ENCODE measurements around the gene BEAN1. TPM values are rescaled to one million over a fixed set of nuclear protein-coding genes. Genes with fewer than 3 reads are reported as not detected.

Gene BEAN1
- total and polyA plus RNA-seq, 2 experiments from 2014 or later: 0.07 to 0.10 TPM

DNA sequence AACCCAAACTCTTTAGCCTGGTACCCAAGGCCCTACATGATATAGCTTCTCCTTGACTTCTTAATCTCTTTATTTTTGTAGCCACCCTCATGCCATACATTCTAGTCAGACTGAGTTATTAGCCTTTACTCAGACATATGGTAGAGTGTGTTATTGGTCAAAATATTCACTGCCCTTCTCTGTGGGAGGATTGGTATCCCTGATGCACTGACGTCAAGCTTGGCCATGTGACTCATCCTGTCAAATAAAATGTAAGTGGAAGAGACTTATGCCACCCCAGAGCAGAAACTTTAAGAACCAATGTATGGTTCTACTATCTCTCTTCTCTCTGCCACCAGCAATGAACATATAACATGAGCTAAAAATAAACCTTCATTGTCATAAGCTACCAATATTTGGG, 12.2 kb upstream of the BEAN1 start:
- no peak overlapping the region for H3K4me2 ChIP-seq
- H3K9me2 ChIP-seq (ENCODE audit: insufficient read depth): no peaks in the 10 kb centered on the region; the same call in 1 of the 2 replicates
- H3K4me3 ChIP-seq: no peak overlapping the region
- DNase-seq (ENCODE audit: low spot score) (no peak), ATAC-seq (no peak)
- H3K27me3 ChIP-seq (ENCODE audit: insufficient read depth): no peaks in the 10 kb centered on the region
- no peaks in the 10 kb centered on the region for H3F3A ChIP-seq (replicated peaks; ENCODE audit: low read depth)
- Mint-ChIP-seq H3K27me3 (ENCODE audit: insufficient read depth, low read depth, poor library complexity) (peaks cover 2% of the 10 kb centered on the region), H3K4me3 (no peak overlapping the region), H3K9me3 (peaks cover 11% of the 10 kb centered on the region; the same call in 2 of the 3 replicates), H3K4me1 (no peaks in the 10 kb centered on the region), H3K36me3 (ENCODE audit: low read depth) (no peaks in the 10 kb centered on the region), H3K27ac (no peak overlapping the region)
- no peak for TF ChIP-seq STAT1 (IDR thresholded peaks at IDR 0.05; ENCODE audit: unreplicated experiment)
- no peak for TF ChIP-seq EZH2 (IDR thresholded peaks at IDR 0.05; ENCODE audit: low read depth, unreplicated experiment)
- no peak for TF ChIP-seq EZH2phosphoT487 (IDR thresholded peaks at IDR 0.05; ENCODE audit: unreplicated experiment)
- TF ChIP-seq, protein P1, sequence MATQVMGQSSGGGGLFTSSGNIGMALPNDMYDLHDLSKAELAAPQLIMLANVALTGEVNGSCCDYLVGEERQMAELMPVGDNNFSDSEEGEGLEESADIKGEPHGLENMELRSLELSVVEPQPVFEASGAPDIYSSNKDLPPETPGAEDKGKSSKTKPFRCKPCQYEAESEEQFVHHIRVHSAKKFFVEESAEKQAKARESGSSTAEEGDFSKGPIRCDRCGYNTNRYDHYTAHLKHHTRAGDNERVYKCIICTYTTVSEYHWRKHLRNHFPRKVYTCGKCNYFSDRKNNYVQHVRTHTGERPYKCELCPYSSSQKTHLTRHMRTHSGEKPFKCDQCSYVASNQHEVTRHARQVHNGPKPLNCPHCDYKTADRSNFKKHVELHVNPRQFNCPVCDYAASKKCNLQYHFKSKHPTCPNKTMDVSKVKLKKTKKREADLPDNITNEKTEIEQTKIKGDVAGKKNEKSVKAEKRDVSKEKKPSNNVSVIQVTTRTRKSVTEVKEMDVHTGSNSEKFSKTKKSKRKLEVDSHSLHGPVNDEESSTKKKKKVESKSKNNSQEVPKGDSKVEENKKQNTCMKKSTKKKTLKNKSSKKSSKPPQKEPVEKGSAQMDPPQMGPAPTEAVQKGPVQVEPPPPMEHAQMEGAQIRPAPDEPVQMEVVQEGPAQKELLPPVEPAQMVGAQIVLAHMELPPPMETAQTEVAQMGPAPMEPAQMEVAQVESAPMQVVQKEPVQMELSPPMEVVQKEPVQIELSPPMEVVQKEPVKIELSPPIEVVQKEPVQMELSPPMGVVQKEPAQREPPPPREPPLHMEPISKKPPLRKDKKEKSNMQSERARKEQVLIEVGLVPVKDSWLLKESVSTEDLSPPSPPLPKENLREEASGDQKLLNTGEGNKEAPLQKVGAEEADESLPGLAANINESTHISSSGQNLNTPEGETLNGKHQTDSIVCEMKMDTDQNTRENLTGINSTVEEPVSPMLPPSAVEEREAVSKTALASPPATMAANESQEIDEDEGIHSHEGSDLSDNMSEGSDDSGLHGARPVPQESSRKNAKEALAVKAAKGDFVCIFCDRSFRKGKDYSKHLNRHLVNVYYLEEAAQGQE (IDR thresholded peaks at IDR 0.05; ENCODE audit: unreplicated experiment): no peak
- no peak for TF ChIP-seq ZNF331 (CRISPR knock-in tag; IDR thresholded peaks at IDR 0.05; ENCODE audit: low read depth)
- TF ChIP-seq CTCF (conservative IDR thresholded peaks at IDR 0.05; ENCODE audit: low read depth in 2 of 2): no peak
- no peak for TF ChIP-seq ETS1 (IDR thresholded peaks at IDR 0.05)
- TF ChIP-seq ZNF114 (CRISPR knock-in tag; IDR thresholded peaks at IDR 0.05): no peak
- no peak for TF ChIP-seq POLR2AphosphoS5 (IDR thresholded peaks at IDR 0.05; ENCODE audit: low read depth)
- TF ChIP-seq, protein P2, sequence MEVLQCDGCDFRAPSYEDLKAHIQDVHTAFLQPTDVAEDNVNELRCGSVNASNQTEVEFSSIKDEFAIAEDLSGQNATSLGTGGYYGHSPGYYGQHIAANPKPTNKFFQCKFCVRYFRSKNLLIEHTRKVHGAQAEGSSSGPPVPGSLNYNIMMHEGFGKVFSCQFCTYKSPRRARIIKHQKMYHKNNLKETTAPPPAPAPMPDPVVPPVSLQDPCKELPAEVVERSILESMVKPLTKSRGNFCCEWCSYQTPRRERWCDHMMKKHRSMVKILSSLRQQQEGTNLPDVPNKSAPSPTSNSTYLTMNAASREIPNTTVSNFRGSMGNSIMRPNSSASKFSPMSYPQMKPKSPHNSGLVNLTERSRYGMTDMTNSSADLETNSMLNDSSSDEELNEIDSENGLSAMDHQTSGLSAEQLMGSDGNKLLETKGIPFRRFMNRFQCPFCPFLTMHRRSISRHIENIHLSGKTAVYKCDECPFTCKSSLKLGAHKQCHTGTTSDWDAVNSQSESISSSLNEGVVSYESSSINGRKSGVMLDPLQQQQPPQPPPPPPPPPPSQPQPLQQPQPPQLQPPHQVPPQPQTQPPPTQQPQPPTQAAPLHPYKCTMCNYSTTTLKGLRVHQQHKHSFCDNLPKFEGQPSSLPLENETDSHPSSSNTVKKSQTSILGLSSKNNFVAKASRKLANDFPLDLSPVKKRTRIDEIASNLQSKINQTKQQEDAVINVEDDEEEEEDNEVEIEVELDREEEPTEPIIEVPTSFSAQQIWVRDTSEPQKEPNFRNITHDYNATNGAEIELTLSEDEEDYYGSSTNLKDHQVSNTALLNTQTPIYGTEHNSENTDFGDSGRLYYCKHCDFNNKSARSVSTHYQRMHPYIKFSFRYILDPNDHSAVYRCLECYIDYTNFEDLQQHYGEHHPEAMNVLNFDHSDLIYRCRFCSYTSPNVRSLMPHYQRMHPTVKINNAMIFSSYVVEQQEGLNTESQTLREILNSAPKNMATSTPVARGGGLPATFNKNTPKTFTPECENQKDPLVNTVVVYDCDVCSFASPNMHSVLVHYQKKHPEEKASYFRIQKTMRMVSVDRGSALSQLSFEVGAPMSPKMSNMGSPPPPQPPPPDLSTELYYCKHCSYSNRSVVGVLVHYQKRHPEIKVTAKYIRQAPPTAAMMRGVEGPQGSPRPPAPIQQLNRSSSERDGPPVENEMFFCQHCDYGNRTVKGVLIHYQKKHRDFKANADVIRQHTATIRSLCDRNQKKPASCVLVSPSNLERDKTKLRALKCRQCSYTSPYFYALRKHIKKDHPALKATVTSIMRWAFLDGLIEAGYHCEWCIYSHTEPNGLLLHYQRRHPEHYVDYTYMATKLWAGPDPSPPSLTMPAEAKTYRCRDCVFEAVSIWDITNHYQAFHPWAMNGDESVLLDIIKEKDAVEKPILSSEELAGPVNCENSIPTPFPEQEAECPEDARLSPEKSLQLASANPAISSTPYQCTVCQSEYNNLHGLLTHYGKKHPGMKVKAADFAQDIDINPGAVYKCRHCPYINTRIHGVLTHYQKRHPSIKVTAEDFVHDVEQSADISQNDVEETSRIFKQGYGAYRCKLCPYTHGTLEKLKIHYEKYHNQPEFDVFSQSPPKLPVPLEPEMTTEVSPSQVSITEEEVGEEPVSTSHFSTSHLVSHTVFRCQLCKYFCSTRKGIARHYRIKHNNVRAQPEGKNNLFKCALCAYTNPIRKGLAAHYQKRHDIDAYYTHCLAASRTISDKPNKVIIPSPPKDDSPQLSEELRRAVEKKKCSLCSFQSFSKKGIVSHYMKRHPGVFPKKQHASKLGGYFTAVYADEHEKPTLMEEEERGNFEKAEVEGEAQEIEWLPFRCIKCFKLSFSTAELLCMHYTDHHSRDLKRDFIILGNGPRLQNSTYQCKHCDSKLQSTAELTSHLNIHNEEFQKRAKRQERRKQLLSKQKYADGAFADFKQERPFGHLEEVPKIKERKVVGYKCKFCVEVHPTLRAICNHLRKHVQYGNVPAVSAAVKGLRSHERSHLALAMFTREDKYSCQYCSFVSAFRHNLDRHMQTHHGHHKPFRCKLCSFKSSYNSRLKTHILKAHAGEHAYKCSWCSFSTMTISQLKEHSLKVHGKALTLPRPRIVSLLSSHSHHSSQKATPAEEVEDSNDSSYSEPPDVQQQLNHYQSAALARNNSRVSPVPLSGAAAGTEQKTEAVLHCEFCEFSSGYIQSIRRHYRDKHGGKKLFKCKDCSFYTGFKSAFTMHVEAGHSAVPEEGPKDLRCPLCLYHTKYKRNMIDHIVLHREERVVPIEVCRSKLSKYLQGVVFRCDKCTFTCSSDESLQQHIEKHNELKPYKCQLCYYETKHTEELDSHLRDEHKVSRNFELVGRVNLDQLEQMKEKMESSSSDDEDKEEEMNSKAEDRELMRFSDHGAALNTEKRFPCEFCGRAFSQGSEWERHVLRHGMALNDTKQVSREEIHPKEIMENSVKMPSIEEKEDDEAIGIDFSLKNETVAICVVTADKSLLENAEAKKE (CRISPR knock-in tag; IDR thresholded peaks at IDR 0.05): no peak
- no peak for TF ChIP-seq NANOG (IDR thresholded peaks at IDR 0.05; ENCODE audit: borderline replicate concordance)
- no peak for TF ChIP-seq CREB1 (CRISPR knock-in tag; IDR thresholded peaks at IDR 0.05; ENCODE audit: low read depth)
- no peak for TF ChIP-seq JUNB (IDR thresholded peaks at IDR 0.05; ENCODE audit: unreplicated experiment)
- H4K20me1 ChIP-seq (replicated peaks; ENCODE audit: insufficient read depth): no peaks in the 10 kb centered on the region
- no peaks in the 10 kb centered on the region for H3K4me1 ChIP-seq (ENCODE audit: insufficient read depth)
- H2AFZ ChIP-seq: no peak overlapping the region
- no peaks in the 10 kb centered on the region for H3K36me3 ChIP-seq (ENCODE audit: insufficient read depth)
- no peaks in the 10 kb centered on the region for H3K79me2 ChIP-seq (replicated peaks; ENCODE audit: insufficient read depth)
- H3K27ac ChIP-seq (ENCODE audit: low read depth): no peak overlapping the region

Measured in GM23338 (cell line).